ENCODE measurements around the gene KRTAP5-6.

KRTAP5-6 gene

DNA sequence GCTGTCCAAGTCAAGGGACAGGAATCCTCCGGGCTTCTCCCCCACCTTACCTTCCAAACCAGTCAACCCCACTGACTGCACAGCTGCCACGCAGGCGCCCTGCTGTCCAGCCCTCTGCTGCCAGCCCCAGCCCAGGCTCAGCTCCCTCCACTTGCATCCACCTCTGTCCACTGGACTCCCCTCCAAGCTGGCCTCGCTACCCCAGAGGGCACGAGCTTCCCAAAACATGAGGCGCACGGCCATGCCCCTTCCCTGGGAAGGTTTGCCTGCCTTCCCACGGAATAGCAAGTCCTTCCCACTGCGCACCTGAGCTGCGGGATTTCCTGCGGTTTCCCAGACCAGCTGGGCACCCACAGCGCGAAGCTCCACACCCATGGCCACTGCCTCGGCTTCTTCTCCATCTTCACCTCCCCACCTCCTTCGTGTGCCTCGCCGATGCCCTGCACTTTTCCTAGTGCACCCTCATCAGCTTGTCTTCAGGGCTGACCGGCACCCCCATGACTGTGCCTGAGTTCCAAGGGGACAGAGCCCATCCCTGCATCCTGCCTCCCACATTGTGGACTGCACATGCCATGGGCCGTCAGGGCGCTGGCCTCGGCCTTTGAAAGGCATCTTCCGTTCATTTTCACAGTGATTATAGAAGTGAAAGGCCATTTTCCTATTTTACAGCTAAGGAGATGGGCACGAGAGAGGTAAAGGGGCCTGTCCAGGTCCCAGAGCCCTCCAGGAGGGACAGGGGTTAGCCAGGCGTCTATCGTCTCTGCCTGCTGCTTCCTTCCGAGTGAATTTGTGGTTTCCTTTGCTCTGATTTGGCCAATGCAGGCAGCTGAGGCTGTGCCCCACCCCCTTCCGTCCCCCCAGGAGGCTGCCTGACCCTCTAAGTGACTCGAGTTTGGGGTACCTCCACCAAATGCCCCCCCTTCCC lies 37.0 kb downstream of the KRTAP5-6 start:
- DNase-seq (ENCODE audit: low spot score), result no peak

GRCh38 chr11:1734641-1735081 lies 37.7 kb downstream of the KRTAP5-6 start:
- DNase-seq (ENCODE audit: low spot score), result no peak

GRCh38 chr11:1735271-1735670 lies 38.3 kb downstream of the KRTAP5-6 start:
- no peak for DNase-seq (ENCODE audit: low spot score)

- no peak for DNase-seq (ENCODE audit: low spot score)
Measured at GRCh38 chr11:1736447-1736992, 39.5 kb downstream of the KRTAP5-6 start.

- no peak for DNase-seq (ENCODE audit: low spot score)
Measured at GRCh38 chr11:1737080-1737757, 40.2 kb downstream of the KRTAP5-6 start.

DNA sequence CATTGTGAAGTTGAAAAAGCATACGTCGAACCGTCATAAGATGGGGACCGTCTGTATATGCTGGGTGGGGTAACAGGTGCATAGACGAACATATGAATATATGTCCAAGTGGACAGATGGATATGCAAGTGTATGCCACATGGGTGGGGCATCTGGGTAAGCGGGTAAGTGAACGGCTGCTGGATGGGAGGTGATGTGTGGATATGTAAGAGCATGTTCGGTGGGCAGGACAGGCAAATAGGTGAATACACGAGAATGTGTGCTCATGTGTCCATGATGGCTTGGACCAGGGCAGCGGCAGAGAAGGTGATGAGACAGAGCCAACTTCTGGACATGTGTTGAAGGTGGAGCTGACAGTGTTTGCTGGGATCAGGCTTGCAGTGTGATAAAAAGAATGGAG lies 41.4 kb downstream of the KRTAP5-6 start:
- DNase-seq (ENCODE audit: low spot score), result no peak

DNA sequence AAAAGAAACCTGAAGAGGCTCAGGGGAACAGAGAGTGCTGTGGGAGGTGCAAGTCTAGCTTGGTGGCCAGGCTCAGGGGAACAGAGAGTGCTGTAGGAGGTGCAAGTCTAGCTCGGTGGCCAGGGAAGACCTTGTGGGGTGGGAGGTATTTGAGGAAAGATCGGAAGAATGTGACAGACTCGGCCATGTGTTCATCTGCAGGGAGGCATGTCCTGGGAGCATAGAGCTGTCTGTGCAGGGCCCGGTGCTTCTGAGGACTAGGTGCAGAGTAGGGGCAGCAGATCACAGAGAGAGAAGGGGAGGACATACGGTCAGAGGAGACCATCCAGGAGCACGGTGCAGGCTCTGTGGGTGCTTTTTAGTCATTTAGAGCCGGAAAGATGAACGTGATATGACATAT lies 42.6 kb downstream of the KRTAP5-6 start:
- DNase-seq (ENCODE audit: low spot score), result no peak

DNA sequence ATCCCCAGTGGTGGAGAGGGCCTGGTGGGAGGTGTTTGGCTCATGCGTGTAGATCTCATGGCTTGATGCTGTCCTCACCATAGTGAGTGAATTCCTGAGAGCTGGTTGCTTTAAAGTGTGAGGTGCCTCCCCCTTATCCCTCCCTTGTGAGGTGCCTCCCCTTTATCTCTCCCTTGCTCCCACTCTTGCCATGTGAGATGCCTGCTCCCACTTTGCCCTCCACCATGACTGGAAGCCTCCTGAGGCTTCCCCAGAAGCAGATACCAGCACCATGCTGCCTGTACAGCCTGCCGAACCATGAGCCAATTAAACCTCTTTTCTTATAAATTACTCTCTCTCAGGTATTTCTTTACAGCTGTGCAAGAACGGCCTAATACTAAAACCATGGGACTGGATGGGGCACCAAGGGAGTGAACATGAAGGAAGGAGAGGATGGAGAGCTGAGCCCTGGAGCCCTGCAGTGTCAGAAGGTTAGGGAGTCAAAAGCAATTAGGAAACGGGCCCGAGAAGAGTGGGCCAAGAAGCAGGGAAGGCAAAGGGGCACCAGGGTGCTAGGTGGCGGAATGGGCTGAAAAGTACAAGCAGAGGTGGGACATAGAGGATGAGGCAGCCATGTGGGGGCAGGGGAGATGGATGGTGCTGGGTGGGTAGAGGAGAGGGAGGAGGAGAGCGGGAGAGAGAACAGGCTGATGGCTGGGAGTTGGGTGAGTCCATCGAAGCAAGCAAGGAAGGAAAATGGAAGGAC lies 44.0 kb downstream of the KRTAP5-6 start:
- DNase-seq (ENCODE audit: low spot score), result no peak

DNA sequence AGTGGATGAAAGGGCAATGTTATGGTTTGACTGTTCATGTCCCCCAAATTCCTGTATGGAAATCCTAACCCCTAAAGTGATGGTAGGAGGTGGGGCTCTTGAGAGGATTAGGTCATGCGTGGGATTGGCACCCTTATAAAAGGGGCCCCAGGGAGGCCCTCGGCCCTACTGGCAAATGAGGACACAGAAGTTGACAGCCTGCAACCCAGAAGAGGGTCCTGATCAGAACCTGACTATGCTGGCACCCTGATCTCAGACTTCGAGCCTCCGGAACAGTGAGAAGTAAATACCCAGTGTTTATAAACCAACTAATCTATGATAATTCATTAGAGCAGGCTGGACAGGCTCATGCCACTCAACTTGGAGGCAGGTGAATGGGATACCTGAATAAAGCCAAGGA lies 44.7 kb downstream of the KRTAP5-6 start:
- DNase-seq (ENCODE audit: low spot score), result no peak

- no peak for DNase-seq (ENCODE audit: low spot score)
Measured at GRCh38 chr11:1742371-1742770, 45.4 kb downstream of the KRTAP5-6 start.

GRCh38 chr11:1742869-1743584 lies 46.0 kb downstream of the KRTAP5-6 start:
- no peak for DNase-seq (ENCODE audit: low spot score)

DNA sequence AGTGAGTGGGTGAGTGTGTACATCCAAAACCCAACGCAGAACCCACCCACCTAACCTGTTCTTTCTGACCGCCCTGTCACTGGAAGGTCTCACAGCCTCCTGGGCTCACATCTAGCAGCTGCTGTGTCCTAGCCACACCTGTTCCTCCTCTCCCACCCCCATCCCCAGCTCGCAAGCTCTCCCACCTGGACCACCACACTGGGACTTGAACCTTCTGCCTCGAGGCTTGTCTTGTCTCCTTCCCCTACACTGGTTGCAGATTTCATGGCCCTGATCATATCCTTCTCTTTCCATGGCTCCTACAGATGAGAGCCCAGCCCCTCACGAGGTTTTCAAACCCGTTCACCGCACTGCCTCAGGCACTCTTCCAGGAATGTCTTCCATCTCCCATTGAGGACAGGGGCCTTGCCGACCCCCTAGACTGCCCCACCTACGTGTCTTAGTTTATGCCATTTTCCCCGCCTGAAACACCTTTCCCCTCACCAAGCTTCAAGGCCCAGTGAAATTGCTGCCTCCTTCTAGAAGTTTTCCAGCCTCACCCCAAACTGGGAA lies 46.7 kb downstream of the KRTAP5-6 start:
- DNase-seq (ENCODE audit: low spot score), result peak; percentile 2

GRCh38 chr11:1744137-1744886 lies 47.3 kb downstream of the KRTAP5-6 start:
- DNase-seq (ENCODE audit: low spot score), result peak; percentile 77

GRCh38 chr11:1744891-1745700 lies 48.1 kb downstream of the KRTAP5-6 start:
- no peak for DNase-seq (ENCODE audit: low spot score)

DNA sequence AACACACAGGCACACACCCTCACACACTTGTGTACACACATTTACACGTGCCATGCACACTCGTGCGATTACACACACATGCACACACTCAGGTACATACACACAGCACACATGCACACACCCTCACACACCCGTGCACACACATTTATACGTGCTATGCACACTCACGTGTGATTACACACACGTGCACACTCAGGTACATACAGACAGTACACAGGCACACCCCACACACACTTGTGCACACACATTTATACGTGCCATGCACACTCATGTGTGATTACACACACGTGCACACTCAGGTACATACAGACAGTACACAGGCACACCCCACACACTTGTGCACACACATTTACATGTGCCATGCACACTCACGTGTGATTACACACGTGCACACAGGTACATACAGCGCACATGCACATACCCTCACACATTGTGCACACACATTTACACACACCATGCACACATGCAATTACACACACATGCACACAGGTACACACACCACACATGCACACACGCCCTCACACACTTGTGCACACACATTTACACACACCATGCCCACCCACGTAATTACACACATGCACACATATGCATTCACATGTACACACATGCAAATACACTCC lies 48.8 kb downstream of the KRTAP5-6 start:
- no peak for DNase-seq (ENCODE audit: low spot score)

- DNase-seq (ENCODE audit: low spot score), result no peak
Measured at GRCh38 chr11:1746511-1746931, 49.5 kb downstream of the KRTAP5-6 start.

- DNase-seq (ENCODE audit: low spot score), result no peak
Measured at GRCh38 chr11:1746956-1747752, 50.2 kb downstream of the KRTAP5-6 start.

All from Ammon's horn (tissue), 1 donor.